ENCODE data around the gene OGFOD1. TPM values are rescaled to one million over a fixed set of nuclear protein-coding genes. Genes with fewer than 3 reads are reported as not detected.
A peak's percentile ranks its signal among the peaks of the same experiment; 100 is the strongest.

OGFOD1 gene
- total RNA-seq, 2 experiments from 2014 or later, result 35.1 to 56.8 TPM

DNA sequence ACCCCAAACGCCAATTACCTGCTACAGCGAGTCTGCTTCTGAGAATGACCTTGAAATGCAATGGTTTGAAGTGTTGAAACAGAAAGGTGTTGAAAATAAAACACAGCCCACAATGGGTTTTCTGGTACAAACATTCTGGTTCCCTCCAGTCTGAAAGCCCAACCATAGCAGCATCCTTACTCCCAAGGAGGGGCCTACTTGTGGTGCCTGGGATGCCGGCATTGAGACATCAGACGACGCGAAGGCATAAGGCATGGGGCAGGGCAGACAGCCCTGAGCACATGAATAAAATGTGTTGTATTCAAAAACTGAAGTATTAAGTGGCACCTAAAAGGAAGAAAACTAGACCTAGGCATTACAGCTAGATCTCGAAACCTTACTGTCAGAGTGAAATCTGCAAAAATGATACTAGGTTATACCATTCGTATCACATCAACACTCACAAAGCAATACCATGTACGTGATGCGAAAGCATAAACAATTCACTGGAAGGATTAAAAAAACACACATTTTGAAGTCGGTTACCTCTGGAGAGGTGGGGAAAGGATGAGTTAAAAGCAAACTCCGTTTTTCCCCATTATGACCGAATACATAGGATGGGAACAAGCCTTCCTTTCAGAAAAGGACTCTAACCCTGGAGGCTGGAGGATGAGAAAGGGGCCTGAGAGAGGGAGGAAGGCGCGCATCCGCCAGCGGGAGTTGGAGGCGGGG, 924 bp upstream of the OGFOD1 start:
- Histone ChIP-seq H3K36me3 (ENCODE audit: insufficient read depth, low read length) (peaks cover 64% of the 10 kb centered on the region), H3K79me2 (ENCODE audit: insufficient read depth, low read depth, low read length) (peaks cover 80% of the 10 kb centered on the region), H3K4me3 (ENCODE audit: low read depth, low read length, poor library complexity, severe bottlenecking) (peak overlapping the region; percentile 89), H3K9me3 (ENCODE audit: low read length) (no peaks in the 10 kb centered on the region), H3K9me2 (ENCODE audit: insufficient read depth, low read length) (no peaks in the 10 kb centered on the region), H3K4me2 (ENCODE audit: low read length) (peak overlapping the region; percentile 95), H2AFZ (ENCODE audit: low read length) (peak overlapping the region; percentile 51; the same call in 1 of the 2 replicates), H3K27ac (ENCODE audit: low read depth, low read length, poor library complexity, severe bottlenecking) (peak overlapping the region; percentile 78), H3K4me1 (ENCODE audit: insufficient read depth, low read length, poor library complexity, severe bottlenecking) (peaks cover 28% of the 10 kb centered on the region), H4K20me1 (ENCODE audit: insufficient read depth, low read length) (peaks cover 54% of the 10 kb centered on the region)
- intact Hi-C loops (cut with micrococcal nuclease; ENCODE audit: unreplicated experiment), result loop anchor here (2.0 kb wide), 1 partner anchor 26 kb away; the partner anchor contains the start of gene AMFR
- TF ChIP-seq, protein P1, sequence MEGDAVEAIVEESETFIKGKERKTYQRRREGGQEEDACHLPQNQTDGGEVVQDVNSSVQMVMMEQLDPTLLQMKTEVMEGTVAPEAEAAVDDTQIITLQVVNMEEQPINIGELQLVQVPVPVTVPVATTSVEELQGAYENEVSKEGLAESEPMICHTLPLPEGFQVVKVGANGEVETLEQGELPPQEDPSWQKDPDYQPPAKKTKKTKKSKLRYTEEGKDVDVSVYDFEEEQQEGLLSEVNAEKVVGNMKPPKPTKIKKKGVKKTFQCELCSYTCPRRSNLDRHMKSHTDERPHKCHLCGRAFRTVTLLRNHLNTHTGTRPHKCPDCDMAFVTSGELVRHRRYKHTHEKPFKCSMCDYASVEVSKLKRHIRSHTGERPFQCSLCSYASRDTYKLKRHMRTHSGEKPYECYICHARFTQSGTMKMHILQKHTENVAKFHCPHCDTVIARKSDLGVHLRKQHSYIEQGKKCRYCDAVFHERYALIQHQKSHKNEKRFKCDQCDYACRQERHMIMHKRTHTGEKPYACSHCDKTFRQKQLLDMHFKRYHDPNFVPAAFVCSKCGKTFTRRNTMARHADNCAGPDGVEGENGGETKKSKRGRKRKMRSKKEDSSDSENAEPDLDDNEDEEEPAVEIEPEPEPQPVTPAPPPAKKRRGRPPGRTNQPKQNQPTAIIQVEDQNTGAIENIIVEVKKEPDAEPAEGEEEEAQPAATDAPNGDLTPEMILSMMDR (conservative IDR thresholded peaks at IDR 0.05; ENCODE audit: low read length), result no peak
- TF ChIP-seq EZH2phosphoT487 (IDR thresholded peaks at IDR 0.05; ENCODE audit: borderline replicate concordance, low read depth, low read length), result no peak
- ChIA-PET CTCF (ENCODE audit: unreplicated experiment) (interaction anchor here (0.6 kb wide), 1 partner anchor 322 kb away, joined by 3 read pairs; no protein-coding TSS in a partner anchor), POLR2A (interaction anchor here (0.5 to 1.5 kb wide), 12 partner anchors 8 to 107 kb away, joined by 3 to 9 read pairs (median 3); no protein-coding TSS in a partner anchor)
- DNase-seq (ENCODE audit: low spot score), result peak; percentile 23
- BruUV-seq (replicated peaks), result no TSS peak

DNA sequence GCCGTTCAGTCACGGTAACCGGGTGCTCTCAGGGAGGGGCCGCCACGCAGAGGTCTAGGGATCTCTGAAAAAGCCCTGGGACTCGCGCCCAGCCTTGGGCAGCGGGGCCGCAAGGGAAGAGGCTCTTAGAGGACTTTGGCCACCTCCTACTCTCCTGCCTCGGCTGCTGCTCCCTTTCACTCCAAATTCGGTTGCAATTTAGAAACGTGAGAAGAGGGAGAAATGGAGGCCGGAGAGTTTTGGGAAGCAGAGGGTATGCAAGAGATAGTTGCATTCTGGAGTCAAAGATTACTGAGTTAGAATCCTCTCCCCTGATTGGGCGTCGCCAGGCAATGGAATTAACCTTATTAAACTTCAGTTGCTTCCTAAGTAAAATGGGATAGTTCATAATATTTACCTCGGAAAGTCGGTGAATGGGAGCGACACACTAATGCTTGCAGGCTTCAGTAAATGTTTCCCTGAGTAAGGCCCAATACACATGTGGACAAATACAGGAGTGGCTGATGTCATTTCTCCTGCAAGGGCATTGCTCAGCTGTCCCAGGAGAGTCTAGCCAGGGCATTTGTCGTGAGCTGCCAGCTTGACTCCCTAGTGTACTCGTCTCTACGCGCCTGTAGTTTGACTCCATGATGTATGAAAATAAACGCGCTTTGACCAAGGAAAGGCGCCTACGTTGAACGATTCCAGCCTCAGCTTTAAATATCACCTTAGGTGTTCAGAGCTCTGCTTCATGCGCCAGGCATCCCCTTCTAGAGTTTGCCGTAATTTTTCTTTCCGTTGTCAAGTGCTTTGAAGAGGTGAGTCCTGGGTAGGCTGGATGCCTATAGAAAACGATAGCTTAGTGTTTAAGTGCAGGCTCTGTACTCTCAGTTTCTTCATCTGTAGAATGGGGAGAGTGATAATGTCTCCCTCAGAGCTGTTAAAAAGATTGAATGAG, 667 bp downstream of the OGFOD1 start:
- no peak for TF ChIP-seq EZH2phosphoT487 (IDR thresholded peaks at IDR 0.05; ENCODE audit: borderline replicate concordance, low read depth, low read length)
- TF ChIP-seq, protein P1 (conservative IDR thresholded peaks at IDR 0.05; ENCODE audit: low read length), result no peak

More for the DNA sequence above, 667 bp downstream of the OGFOD1 start:
- CTCF ChIA-PET (ENCODE audit: unreplicated experiment), result no interaction called here
- Histone ChIP-seq H3K4me1 (ENCODE audit: insufficient read depth, low read length, poor library complexity, severe bottlenecking) (peaks cover 28% of the 10 kb centered on the region), H2AFZ (ENCODE audit: low read length) (peak overlapping the region; percentile 51), H3K36me3 (ENCODE audit: insufficient read depth, low read length) (peaks cover 64% of the 10 kb centered on the region), H3K79me2 (ENCODE audit: insufficient read depth, low read depth, low read length) (peaks cover 64% of the 10 kb centered on the region), H3K4me3 (ENCODE audit: low read depth, low read length, poor library complexity, severe bottlenecking) (peak overlapping the region; percentile 89), H3K9me2 (ENCODE audit: insufficient read depth, low read length) (no peaks in the 10 kb centered on the region), H3K4me2 (ENCODE audit: low read length) (peak overlapping the region; percentile 94), H3K9me3 (ENCODE audit: low read length) (no peaks in the 10 kb centered on the region), H3K27ac (ENCODE audit: low read depth, low read length, poor library complexity, severe bottlenecking) (peak overlapping the region; percentile 34), H4K20me1 (ENCODE audit: insufficient read depth, low read length) (peaks cover 52% of the 10 kb centered on the region)
- DNase-seq (ENCODE audit: low spot score), result peak; percentile 28
- intact Hi-C loops (cut with micrococcal nuclease; ENCODE audit: unreplicated experiment), result loop anchor here (2.0 kb wide), 1 partner anchor 27 kb away; the partner anchor contains the start of gene AMFR
- BruUV-seq (replicated peaks), result TSS peak; percentile 48
- POLR2A ChIA-PET, result interaction anchor here (0.6 to 1.4 kb wide), 13 partner anchors 9 to 268 kb away, joined by 3 to 9 read pairs (median 3); no protein-coding TSS in a partner anchor

All from OCI-LY7 (cell line).